Pericardium fibroblast (primary cell): ENCODE results near the gene KANK2. TPM values are rescaled to one million over a fixed set of nuclear protein-coding genes. Genes with fewer than 3 reads are reported as not detected.

ENCODE experiments used
- total RNA-seq: library from RNA; depleted of rRNA; stranded (reverse); fragments of >200 nt; gene quantifications from 2 replicates; pipeline ENCODE4 v1.2.3, GENCODE V29; 2015

KANK2 gene
- 263 and 269 TPM in 2 replicates for total RNA-seq

DNA sequence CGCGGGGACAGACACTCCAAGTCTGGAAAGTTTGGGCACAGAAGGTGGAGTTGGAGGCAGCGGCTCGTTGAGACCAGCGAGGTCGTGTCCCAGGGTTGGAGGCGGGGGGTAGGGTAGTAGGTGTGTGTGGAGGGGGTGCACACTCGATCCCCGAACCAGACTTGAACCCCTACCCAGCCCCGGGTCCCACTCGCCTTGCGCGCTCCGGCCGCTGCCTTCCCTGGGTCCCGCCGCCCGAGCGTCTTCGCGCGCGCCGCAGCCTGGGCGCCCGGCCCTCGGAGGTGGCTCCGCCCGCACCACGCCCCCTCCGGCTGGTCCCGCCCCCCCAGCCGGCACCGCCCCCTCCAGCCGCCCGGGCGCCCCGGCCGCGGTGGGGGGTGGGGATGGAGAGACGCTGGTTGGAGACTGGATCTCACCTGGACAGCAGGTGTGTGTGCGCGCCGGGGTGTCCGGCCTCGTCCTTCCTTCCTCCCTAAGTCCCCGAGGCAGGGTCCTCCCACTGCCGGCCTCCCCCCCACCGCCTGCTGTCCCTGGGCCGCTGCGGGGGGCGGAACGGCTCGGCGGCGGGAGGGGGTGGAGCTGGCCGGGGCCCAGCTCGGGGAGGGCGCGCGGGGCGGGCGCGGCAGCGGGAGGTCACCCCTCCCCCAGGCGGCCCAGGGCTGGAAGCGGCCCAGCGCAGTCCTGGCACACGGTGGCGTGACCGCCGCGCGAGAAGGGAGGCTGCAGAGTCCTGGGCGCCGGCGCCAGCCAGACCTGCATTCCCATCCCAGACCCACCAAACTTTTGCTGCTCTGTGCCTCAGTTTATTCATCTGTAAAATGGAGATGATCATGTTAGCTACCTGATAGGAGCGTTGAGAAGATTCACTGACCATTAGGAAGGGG, at the start of gene KANK2:
KANK2 (minus strand) TSS at position 255 of the 884 bp plus-strand sequence. CDS start 3,034 bp downstream, outside the sequence.

DNA sequence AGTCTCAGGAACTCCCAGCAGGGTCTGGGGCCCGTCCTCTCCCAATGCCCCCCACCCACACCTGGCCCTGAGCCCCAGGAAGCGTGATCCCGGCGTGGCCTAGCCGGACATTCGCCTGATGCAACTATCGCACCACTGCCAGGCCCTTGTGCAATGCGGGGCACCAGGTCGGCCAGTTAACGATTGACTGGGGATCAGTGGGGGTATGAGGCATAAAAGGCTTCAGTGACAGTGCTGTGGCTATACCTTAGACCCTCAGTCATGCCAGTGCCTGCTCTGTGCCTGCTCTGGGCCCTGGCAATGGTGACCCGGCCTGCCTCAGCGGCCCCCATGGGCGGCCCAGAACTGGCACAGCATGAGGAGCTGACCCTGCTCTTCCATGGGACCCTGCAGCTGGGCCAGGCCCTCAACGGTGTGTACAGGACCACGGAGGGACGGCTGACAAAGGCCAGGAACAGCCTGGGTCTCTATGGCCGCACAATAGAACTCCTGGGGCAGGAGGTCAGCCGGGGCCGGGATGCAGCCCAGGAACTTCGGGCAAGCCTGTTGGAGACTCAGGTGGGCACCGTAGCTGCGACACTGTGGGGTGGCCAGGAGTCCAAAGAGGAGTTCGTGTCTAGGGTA, 42.1 kb upstream of the KANK2 start, which contains the start of gene ANGPTL8:
ANGPTL8 (plus strand) TSS at position 243 of the 624 bp plus-strand sequence; CDS start at position 262, 19 bp downstream.

GRCh38 chr19:11155373-11156120, 41.8 kb downstream of the KANK2 start, which contains the start of gene SPC24:
Gene SPC24 (minus strand): TSS chr19:11155782. CDS start chr19:11155776, 6 bp downstream.

Other genes starting within 250 kb of the KANK2 start
- 41.0 and 56.8 TPM in 2 replicates for gene SMARCA4, start 236.5 kb downstream of the KANK2 start, total RNA-seq
- gene LDLR, start 108.1 kb downstream of the KANK2 start, total RNA-seq = 154 and 281 TPM in 2 replicates
- gene SPC24, start 41.8 kb downstream of the KANK2 start, total RNA-seq = 1.5 and 4.3 TPM in 2 replicates
- gene ANGPTL8, start 42.1 kb upstream of the KANK2 start, total RNA-seq = 0.43 TPM in 1 of 2 replicates, not detected in the other
- gene DOCK6, start 65.0 kb upstream of the KANK2 start, total RNA-seq = 13.5 and 20.3 TPM in 2 replicates
- gene TSPAN16, start 98.6 kb upstream of the KANK2 start, total RNA-seq = not detected in 2 replicates
- 9.9 and 14.2 TPM in 2 replicates for gene RAB3D, start 142.1 kb upstream of the KANK2 start, total RNA-seq
- 80.3 and 137 TPM in 2 replicates for gene TMEM205, start 148.7 kb upstream of the KANK2 start, total RNA-seq
- gene CCDC159, start 149.0 kb upstream of the KANK2 start, total RNA-seq = 10.4 and 23.8 TPM in 2 replicates
- gene PLPPR2, start 157.9 kb upstream of the KANK2 start, total RNA-seq = 33.5 and 50.5 TPM in 2 replicates
- 1.2 and 3.9 TPM in 2 replicates for gene SWSAP1, start 177.1 kb upstream of the KANK2 start, total RNA-seq
- gene EPOR, start 186.8 kb upstream of the KANK2 start, total RNA-seq = 5.9 and 8.8 TPM in 2 replicates
- gene RGL3, start 221.8 kb upstream of the KANK2 start, total RNA-seq = 0.12 TPM in 1 of 2 replicates, not detected in the other
- gene ODAD3, start 237.6 kb upstream of the KANK2 start, total RNA-seq = 0.09 and 0.23 TPM in 2 replicates
- 238 and 256 TPM in 2 replicates for gene PRKCSH, start 238.1 kb upstream of the KANK2 start, total RNA-seq